Endodermal cell (in vitro differentiated cells): ENCODE data around the gene ATRN. TPM values are rescaled to one million over a fixed set of nuclear protein-coding genes. Genes with fewer than 3 reads are reported as not detected.

ENCODE experiments used
- DNase-seq: peaks from one replicate; pipeline ENCODE4 v3.0.0-alpha.2; 2017
- H3K27ac ChIP-seq: 2 replicates; pipeline ENCODE4 v1.5.1; 2013; ENCODE audit warnings: mild to moderate bottlenecking, low read depth, low read length, moderate library complexity
- H3K27me3 ChIP-seq: 2 replicates; pipeline ENCODE4 v1.6.1; 2013; ENCODE audit warnings: mild to moderate bottlenecking, low read length, moderate library complexity; ENCODE audit not compliant: insufficient read depth, control insufficient read depth, poor library complexity, severe bottlenecking
- H3K36me3 ChIP-seq: 2 replicates; pipeline ENCODE4 v1.7.0; 2013; ENCODE audit warnings: mild to moderate bottlenecking, low read length, moderate library complexity; ENCODE audit not compliant: control insufficient read depth, insufficient read depth
- H3K4me1 ChIP-seq: one replicate; pipeline ENCODE4 v1.7.0; 2013; ENCODE audit warnings: low read length; ENCODE audit not compliant: control insufficient read depth, insufficient read depth
- H3K4me3 ChIP-seq: 2 replicates; pipeline ENCODE4 v1.5.1; 2013; ENCODE audit warnings: mild to moderate bottlenecking, low read length, moderate library complexity
- H3K9ac ChIP-seq: 2 replicates; pipeline ENCODE4 v1.6.1; 2013; ENCODE audit warnings: mild to moderate bottlenecking, low read length, moderate library complexity; ENCODE audit not compliant: poor library complexity, severe bottlenecking; ENCODE audit errors: extremely low read depth
- H3K9me3 ChIP-seq: 2 replicates; pipeline ENCODE4 v1.6.1; 2013; ENCODE audit warnings: mild to moderate bottlenecking, low read length, moderate library complexity; ENCODE audit not compliant: control insufficient read depth
- H3K27ac Mint-ChIP-seq: 2 replicates; pipeline ENCODE4 v1.8.0; 2020; ENCODE audit warnings: mixed read lengths
- H3K27me3 Mint-ChIP-seq: 2 replicates; pipeline ENCODE4 v1.8.0; 2021; ENCODE audit warnings: mild to moderate bottlenecking, mixed read lengths; ENCODE audit not compliant: insufficient read depth
- H3K36me3 Mint-ChIP-seq: 2 replicates; pipeline ENCODE4 v1.8.0; 2020; ENCODE audit warnings: low read depth, mixed read lengths
- H3K4me1 Mint-ChIP-seq: 2 replicates; pipeline ENCODE4 v1.8.0; 2020; ENCODE audit warnings: mixed read lengths
- H3K4me3 Mint-ChIP-seq: 2 replicates; pipeline ENCODE4 v1.8.0; 2020; ENCODE audit warnings: mild to moderate bottlenecking, moderate library complexity, mixed read lengths
- H3K9me3 Mint-ChIP-seq: 2 replicates; pipeline ENCODE4 v1.8.0; 2020; ENCODE audit warnings: mild to moderate bottlenecking, mixed read lengths
- WGBS, 2 experiments: methylation state at CpG; one replicate each; pipeline versions ENCODE4 v1.1.5 to v1.1.7; 2013; ENCODE audit warnings: missing lambda C conversion rate in 2 of 2, mixed read lengths in 1 of 2; ENCODE audit not compliant: insufficient coverage in 1 of 2, insufficient read length in 1 of 2; 5-methylcytosine and 5-hydroxymethylcytosine counted together
- total RNA-seq, 2 donors: library from RNA; stranded (reverse); fragmentation: NEBNext Ultra II Directional in 1 of 2; extraction: Animal tissue kit (Norgen Biotek cat#: 25700) in 1 of 2; gene quantifications; 2 replicates in 1 of 2; 3 replicates in 1 of 2; pipeline ENCODE4 v1.2.1, GENCODE V29; 2021
- TF ChIP-seq, protein P1 (sequence below): fragments of 200-600 bp; sonication (generic); conservative IDR thresholded peaks from 2 replicates; pipeline ENCODE4 v1.5.0; 2021; ENCODE audit warnings: antibody characterized with exemption, mild to moderate bottlenecking

The ATRN gene
- total RNA-seq, 2 donors from 2014 or later = 27.4 to 31.2 TPM

DNA sequence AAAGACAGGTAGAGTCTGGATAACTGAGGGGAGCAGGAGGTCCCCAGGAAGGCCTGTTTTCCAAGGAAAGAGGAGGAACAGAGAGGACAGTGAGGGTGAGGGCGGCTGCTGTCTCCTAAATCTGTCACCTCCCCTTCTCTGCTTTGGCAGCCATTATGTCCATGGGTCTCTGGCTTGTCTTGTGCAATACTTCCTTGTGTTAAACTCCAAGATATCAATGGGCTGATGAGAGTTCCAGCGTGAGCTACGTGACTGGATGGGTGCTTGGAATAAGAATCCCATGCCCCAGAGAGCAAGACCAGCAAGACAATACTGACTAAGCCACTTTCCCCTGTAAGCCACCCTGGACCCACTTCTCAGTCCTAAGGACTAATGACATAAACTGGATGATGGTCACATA, 37.1 kb upstream of the ATRN start:
- no peak overlapping the region for H3K27ac Mint-ChIP-seq
- Histone ChIP-seq H3K27ac (no peak overlapping the region), H3K4me1 (no peaks in the 10 kb centered on the region), H3K27me3 (no peaks in the 10 kb centered on the region), H3K9ac (no peak overlapping the region), H3K9me3 (no peaks in the 10 kb centered on the region), H3K4me3 (no peak overlapping the region), H3K36me3 (no peaks in the 10 kb centered on the region)
- H3K4me3 Mint-ChIP-seq = no peak overlapping the region
- peaks cover 6% of the 10 kb centered on the region for H3K4me1 Mint-ChIP-seq
- no peak for DNase-seq
- no peaks in the 10 kb centered on the region for H3K36me3 Mint-ChIP-seq
- H3K27me3 Mint-ChIP-seq = peaks cover 2% of the 10 kb centered on the region
- no peaks in the 10 kb centered on the region for H3K9me3 Mint-ChIP-seq
- TF ChIP-seq, protein P1, sequence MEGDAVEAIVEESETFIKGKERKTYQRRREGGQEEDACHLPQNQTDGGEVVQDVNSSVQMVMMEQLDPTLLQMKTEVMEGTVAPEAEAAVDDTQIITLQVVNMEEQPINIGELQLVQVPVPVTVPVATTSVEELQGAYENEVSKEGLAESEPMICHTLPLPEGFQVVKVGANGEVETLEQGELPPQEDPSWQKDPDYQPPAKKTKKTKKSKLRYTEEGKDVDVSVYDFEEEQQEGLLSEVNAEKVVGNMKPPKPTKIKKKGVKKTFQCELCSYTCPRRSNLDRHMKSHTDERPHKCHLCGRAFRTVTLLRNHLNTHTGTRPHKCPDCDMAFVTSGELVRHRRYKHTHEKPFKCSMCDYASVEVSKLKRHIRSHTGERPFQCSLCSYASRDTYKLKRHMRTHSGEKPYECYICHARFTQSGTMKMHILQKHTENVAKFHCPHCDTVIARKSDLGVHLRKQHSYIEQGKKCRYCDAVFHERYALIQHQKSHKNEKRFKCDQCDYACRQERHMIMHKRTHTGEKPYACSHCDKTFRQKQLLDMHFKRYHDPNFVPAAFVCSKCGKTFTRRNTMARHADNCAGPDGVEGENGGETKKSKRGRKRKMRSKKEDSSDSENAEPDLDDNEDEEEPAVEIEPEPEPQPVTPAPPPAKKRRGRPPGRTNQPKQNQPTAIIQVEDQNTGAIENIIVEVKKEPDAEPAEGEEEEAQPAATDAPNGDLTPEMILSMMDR = no peak
- 91 to 100% methylated on average over 2 to 3 of the region's 3 CpGs for WGBS, 2 experiments

DNA sequence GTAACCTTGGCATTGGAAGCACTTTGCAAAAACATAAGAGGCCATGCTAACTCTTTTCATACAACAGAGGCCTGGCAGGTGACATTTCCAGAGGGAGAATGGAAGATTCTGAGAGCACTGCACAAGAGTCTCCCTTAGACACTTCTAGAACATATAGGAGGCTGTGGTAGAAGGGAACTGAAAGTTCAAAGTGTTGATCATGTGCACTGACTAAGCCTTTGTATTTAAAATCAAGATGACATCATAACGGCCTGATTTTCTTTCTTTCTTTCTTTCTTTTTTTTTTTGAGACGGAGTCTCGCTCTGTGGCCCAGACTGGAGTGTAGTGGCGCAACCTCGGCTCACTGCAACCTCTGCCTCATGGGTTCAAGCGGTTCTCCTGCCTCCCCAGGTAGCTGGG, 36.6 kb upstream of the ATRN start:
- WGBS, 2 experiments = 94% methylated on average over 5 to 6 of the region's 6 CpGs
- Histone ChIP-seq H3K9me3 (no peaks in the 10 kb centered on the region), H3K4me3 (no peak overlapping the region), H3K27ac (no peak overlapping the region), H3K36me3 (no peaks in the 10 kb centered on the region), H3K27me3 (no peaks in the 10 kb centered on the region), H3K9ac (no peak overlapping the region), H3K4me1 (no peaks in the 10 kb centered on the region)
- no peaks in the 10 kb centered on the region for H3K9me3 Mint-ChIP-seq
- TF ChIP-seq, protein P1 = no peak
- peaks cover 6% of the 10 kb centered on the region for H3K4me1 Mint-ChIP-seq
- H3K27me3 Mint-ChIP-seq = peaks cover 2% of the 10 kb centered on the region
- no peak for DNase-seq
- no peak overlapping the region for H3K4me3 Mint-ChIP-seq
- no peak overlapping the region for H3K27ac Mint-ChIP-seq
- H3K36me3 Mint-ChIP-seq = no peaks in the 10 kb centered on the region

DNA sequence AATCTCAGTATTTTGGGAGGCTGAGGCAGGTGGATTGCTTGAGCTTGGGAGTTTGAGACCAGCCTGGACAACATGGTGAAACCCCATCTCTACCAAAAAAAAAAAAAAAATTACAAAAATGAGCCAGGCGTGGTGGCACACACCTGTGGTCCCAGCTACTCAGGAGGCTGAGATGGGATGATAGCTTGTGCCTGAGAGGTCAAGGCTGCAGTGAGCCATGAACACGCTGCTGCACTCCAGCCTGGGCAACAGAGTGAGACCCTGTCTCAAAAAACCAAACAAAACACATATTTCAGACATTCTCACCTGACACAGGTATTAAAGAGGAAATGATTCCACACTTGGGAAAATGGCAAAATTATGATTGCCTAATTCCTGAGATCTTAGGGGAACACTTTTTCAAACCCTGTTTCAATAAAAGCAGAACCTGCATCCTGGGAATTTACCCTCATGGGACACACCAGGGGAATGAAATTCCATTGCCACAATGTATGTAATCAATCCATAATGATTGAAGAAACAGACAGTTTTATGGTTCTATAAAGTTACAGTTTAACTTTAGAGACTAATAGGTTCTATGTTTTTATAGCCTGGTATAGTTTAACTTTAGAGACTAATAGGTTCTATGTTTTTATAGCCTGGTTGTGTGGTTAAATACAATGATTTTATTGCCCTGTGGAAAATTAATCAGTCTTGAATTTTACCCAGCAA, 33.8 kb upstream of the ATRN start:
- no peaks in the 10 kb centered on the region for H3K36me3 ChIP-seq
- H3K4me1 ChIP-seq = no peaks in the 10 kb centered on the region
- no peaks in the 10 kb centered on the region for H3K27me3 ChIP-seq
- H3K36me3 Mint-ChIP-seq = no peaks in the 10 kb centered on the region
- no peak for DNase-seq
- peaks cover 13% of the 10 kb centered on the region for H3K9me3 Mint-ChIP-seq
- TF ChIP-seq, protein P1 = no peak
- no peak overlapping the region for H3K4me3 Mint-ChIP-seq
- no peak overlapping the region for H3K9ac ChIP-seq
- 84% methylated on average over 2 of the region's 2 CpGs; no CpG with 5 or more reads in 1 of the 2 experiments for WGBS, 2 experiments
- H3K27me3 Mint-ChIP-seq = peaks cover 2% of the 10 kb centered on the region
- H3K27ac ChIP-seq = no peak overlapping the region
- H3K9me3 ChIP-seq = no peaks in the 10 kb centered on the region
- H3K4me3 ChIP-seq = no peak overlapping the region
- H3K27ac Mint-ChIP-seq = no peak overlapping the region
- H3K4me1 Mint-ChIP-seq = peaks cover 6% of the 10 kb centered on the region
